HG02981 (cell line): ENCODE results near the gene CNST.
A peak's percentile ranks its signal among the peaks of the same experiment; 100 is the strongest.

Source experiments
- ATAC-seq: cut with Tn5 transposase; IDR thresholded peaks from one replicate; pipeline ENCODE4 v1.9.1; 2021; ENCODE audit warnings: mild to moderate bottlenecking, moderate library complexity; ENCODE audit not compliant: unreplicated experiment

The CNST gene, protein sequence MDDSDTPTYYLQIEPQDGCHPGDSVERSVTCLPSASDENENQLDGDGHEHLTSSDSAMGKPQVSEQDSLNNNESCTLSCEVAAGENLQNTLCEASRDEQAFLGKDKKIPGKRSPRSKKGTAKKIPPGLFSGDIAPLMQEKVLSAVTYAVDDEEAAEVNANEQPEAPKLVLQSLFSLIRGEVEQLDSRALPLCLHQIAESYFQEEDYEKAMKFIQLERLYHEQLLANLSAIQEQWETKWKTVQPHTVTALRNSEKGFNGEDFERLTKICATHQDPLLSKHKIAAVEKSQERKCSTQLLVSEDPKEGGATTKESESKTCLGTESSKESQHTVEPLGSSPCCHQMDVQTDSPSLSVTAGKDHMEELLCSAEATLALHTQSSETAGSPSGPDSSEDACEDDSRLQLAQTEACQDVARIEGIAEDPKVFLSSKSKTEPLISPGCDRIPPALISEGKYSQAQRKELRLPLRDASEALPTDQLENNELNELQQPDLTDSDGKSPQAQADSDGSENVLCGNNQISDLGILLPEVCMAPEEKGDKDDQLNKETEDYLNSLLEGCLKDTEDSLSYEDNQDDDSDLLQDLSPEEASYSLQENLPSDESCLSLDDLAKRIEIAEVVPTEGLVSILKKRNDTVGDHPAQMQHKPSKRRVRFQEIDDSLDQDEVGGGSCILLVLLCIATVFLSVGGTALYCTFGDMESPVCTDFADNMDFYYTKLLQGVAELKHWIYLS

GRCh38 chr1:246566128-246566812 is at the start of gene CNST, which contains the start of gene TFB2M:
Gene CNST, plus strand, starts transcription at chr1:246566456. Its CDS starts 25,107 bp downstream, at chr1:246591563.
Gene TFB2M, minus strand, starts transcription at chr1:246566261. Its CDS starts 123 bp downstream, at chr1:246566138.
- peak; percentile 89 for ATAC-seq

DNA sequence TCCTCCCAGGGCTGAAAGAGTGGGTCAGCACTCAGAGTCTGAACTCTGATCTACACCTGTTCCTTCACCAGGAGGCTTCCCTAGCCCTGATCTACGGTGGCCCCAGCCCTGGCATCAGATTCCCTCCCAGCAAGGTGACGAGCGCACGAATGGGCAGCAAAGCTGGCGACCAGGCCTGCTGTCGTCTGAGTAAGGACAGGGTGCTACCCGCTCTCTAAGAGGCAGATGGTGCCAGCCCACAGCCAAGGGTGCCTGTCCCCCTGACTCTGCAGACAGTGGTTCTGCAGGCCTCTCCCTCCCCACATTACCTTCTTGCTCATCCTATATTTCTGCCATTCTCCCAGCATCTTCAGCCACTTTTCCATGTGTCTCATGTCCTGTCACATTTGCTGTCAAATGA is 48.9 kb upstream of the CNST start:
- no peak for ATAC-seq

DNA sequence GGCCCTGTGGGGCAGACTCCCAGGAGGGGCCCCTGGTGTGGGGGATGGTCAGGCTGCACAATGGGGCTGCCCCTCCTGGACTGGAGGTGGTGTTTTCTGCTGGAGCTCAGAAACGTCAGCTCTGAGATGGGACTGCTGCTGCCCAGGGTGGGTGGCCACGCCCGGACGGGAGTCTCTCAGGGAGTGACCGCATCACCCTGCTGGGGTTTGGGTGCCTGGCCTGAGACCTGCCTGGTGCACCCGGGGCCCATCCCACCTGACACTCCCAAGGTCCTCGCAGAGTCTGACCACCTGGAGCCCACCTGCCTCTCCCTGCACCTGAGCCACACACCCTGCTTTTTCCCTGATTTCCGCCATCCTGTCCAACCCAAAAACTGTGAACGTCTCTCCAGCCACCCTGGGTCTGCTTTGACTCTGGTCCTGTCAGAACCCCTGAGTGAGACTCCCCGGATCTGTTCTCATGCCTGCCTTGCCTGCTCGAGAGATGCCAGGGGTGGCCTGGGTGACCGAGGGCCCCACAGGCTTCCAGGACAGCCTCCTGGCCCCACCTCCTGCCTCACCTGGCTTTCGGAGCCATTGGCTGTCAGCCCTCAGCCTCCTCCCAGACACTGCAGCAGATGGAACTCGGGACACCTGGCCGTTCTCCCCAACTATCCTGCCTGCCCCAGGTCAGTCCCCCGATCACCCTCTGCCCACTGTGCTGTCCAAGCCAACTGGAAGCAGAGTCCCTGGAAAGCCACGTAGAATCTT is 47.6 kb upstream of the CNST start:
- ATAC-seq = no peak

DNA sequence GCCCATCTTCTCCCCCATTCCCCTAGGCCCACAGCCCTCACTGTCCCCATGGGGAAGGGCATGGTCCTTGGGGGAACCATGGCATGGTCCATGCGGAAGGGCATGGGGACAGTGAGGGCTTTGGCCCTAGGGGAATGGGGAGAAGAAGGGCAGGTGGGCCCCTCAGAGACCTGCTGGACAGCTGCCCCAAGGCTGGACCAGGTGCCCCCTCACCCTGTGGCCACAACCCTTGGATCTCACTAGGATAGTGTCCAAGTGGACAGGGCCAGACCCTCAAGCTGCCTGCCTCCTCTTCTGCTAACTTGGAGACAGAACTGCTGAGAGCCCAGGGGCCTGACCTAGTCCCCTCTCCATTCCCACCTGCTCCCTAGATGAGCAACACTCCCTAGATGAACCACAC is 46.7 kb upstream of the CNST start:
- no peak for ATAC-seq

- no peak for ATAC-seq
These were observed 39.9 kb upstream of the CNST start for GRCh38 chr1:246526380-246526779.

- ATAC-seq = no peak
These were observed 39.3 kb upstream of the CNST start for GRCh38 chr1:246526915-246527314.

DNA sequence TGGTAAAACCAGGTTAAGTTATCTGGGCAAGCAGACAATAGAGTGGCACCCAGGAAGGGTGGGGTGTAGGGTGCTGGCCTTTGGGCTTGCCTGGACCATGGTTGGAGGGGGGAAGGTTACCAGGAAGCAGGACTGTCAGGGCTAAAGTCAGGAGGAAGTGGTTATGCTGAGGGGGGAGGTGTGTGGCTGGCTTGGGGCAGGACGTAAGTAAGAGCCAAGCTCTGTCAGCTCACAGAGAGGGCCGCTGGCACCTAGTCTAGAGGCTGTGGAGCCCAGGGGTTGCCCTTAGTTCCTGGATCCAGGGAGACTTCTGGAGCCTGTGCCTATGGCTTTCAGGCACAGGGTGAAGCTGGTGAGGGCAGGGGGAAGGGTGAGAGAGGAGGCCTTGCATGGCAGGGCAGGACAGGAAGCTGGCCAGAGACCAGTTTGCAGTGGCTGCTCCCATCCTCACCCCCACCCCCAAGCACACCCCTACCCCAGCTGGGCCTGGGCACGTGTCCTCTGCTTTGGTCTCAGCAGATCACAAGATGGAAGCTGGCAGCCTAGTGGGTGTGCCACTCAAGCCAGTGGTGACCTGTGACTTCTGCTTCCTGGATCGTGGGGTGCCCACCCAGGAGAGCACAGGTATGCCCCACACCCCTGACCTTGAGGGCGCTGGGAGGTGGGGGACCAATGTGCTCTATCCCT is 38.7 kb upstream of the CNST start:
- peak; percentile 74 for ATAC-seq

DNA sequence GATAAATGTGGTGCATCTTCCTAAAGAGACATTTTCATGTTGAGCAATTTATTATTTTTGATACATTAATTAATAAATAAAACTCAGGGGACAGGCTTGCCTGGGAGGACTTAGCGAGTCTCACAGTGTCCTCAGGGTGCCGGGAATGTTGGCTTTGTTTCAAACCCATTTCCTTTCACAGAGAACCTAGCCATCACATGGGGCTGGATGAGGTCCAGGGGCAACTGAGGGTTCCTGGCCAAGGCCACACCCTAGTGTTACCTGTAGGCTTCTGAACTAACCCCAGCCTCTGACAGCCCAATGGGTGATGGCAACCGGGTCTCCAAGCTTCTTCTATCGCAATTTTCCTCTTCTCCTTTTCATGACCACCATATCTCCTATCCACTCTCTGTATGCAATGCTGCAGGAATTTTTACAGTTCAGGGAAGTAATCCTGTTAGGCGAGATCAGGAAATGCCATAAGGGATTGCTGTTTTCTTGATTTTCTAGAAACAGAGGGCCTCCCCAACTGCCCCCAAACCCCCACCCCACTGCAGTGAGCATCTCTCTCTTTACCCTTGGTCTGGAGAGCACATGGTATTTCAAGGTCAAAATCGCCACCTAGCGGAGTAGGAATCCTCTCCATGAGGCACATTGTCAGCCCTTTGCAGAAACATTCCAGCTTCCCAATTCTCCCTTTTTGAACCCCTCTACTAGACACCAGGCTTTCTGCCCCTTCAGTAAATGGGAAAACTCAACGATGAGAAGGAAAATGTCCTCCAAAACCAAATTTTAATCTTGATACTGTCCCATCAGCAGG is 37.1 kb upstream of the CNST start:
- no peak for ATAC-seq

DNA sequence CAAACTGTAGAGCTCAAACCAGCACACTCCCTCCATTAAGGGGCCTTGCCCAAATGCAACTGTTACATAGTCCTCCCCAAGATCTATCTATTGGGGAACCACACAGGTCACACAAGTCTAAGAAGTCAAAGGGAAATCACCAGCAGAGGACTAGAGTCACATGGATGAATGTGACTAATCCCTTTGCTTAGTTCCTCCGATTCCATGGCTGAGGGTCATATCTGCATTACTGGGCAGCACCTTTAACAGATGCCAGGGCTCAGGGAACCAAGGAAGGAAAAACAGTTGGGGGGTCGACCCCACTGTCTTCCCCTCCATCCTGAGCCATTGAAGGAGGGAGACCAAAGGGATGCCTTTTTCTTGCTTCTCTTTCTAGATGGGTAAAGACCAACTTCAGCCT is 35.8 kb upstream of the CNST start:
- ATAC-seq = no peak

DNA sequence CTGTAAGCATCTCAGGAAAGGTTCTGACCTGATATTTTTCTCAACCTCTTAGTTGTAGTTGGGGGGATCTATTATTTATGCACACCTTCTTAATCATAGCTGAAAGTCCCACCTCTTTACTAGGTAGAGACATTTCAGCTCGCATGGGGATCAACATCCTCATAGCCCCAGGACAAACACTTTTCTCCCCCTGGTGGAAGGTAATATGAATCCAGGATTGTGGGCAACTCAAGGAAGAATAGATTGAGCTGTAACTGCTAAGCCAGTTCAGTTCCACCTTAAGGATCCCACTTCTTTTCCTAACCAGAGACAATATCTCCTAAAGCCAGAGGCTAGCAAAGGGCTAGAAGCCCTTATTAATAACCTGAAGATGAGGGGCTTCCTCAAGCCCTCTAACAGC is 33.7 kb upstream of the CNST start:
- ATAC-seq = no peak

DNA sequence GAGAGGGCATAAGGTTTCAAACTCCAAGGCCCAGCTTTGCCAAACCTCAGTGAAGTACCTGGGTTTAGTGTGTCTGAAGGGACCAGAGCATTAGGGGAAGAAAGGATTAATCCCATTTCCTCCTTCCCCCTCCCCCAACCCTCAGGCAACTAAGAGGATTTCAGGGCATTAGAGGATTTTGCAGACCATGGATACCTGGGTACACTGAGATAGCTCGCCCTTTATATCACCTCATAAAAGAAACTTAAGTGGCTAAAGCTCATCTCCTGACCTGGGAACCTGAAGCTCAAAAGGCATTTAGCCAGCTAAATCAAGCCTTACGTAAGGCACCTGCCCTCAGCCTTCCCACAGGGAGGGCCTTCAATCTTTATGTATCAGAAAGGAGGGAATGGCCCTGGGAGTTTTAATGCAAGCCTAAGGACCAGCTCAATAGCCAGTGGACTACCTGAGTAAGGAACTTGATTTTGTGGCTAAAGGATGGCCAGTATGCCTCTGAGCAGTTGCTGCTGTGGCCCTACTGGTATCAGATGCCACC is 32.8 kb upstream of the CNST start:
- ATAC-seq = no peak

- ATAC-seq = no peak
These were observed 32.1 kb upstream of the CNST start for GRCh38 chr1:246534114-246534513.

- no peak for ATAC-seq
These were observed 28.8 kb upstream of the CNST start for GRCh38 chr1:246537441-246537840.

GRCh38 chr1:246537887-246538286 is 28.4 kb upstream of the CNST start:
- ATAC-seq = no peak

DNA sequence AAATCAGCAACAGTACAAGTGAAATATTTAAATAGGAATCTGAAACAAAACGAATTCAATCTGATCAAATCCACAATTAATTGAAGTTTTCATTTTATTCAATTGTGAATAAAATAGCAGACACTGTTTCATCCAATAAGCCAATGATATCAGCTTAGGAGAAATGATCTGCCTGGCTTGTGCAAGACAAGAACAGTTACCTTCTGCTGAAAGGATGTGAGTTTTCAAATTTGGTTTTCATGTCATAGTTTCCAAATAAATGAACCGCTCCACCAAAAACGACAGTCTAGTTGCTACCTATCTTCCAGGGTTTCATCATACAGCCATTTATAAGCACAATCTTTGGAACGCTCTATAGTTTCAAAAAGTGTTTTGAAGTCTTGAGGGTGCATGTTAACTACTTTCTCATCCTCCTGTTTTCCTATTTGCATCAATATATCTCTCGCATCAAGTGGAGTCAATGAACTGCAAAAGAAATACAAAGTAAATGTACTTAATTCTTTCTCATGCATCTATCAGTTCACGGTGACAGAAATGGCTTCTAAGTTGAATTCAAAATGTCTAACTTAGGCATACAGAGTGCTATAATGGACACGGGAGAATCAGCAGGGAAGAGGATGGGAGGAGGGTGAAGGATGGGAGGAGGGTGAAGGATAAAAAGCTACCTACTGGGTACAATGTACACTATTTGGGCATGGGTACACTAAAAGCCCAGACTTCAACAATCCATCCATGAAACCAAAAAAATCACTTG is 25.3 kb upstream of the CNST start:
- no peak for ATAC-seq

GRCh38 chr1:246544001-246544400 is 22.3 kb upstream of the CNST start:
- no peak for ATAC-seq

DNA sequence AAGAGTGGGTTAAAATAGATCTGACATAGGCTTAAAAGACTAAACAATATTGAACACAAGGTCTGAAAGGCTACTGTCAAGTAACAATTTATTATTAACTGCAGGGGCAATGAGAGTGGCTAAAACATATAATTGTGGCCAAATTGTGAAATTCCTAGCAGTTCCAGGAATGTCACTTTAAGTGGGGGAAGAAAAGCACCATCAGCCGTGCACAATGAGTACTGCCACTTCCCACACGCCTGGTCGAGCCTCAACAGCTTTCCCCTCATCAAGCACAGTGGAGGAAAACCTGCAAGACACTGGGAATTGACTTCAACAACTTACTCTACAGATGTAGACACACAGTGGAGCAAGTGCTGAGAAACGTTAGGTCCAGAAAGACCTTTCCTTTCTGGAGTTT is 16.6 kb upstream of the CNST start:
- no peak for ATAC-seq

DNA sequence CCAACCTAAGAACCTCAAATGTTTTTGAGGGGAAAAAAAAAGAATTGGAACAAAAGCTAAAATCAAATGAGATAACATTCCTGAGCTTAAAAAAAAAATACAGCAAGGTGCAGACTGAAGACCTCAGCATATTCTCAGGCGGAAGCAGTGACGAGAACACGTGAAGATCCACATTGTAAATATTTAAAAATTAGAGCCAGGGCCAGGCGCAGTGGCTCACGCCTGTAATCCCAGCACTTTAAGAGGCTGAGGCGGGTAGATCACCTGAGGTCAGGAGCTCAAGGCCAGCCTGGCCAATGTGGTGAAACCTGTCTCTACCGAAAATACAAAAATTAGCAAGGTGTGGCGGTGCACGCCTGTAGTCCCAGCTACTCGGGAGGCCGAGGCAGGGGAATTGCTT is 15.9 kb upstream of the CNST start:
- no peak for ATAC-seq

DNA sequence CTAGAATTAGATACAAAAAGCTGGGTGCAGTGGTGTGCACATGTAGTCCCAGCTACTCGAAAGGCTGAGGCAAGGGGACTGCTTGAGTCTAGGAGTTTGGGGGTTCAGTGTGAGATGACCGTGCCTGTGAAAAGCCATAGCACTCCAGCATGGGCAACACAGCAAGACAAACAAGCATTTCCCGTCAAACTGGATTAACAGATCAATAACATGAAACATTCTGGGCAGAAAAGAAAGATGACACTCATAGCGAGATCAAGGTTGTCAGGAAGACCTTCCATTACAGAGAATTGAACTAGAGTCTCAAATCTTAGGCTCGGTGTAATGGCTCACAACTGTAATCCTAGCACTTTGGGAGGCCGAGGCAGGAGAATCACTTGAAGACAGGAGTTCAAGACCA is 14.1 kb upstream of the CNST start:
- ATAC-seq = no peak
